ENCODE data around the gene FREM2.

DNA sequence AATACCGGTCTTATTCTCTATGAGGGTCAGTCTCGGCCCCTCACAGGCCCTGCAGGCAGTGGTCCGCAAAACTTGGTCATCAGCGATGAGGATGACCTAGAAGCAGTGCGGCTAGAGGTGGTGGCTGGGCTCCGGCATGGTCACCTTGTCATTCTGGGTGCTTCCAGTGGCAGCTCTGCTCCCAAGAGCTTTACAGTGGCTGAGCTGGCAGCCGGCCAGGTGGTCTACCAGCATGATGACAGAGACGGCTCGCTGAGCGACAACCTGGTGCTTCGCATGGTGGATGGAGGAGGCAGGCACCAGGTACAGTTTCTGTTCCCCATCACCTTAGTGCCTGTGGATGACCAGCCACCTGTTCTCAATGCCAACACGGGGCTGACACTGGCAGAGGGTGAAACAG, 1.8 kb downstream of the FREM2 start:
- TF ChIP-seq RAD21 (IDR thresholded peaks at IDR 0.05; ENCODE audit: low read depth) (no peak), CEBPB (IDR thresholded peaks at IDR 0.05) (no peak), CREB1 (IDR thresholded peaks at IDR 0.05; ENCODE audit: low read depth) (no peak), TAF1 (IDR thresholded peaks at IDR 0.05; ENCODE audit: low read depth) (no peak), YY1 (IDR thresholded peaks at IDR 0.05; ENCODE audit: low read depth) (no peak), EP300 (IDR thresholded peaks at IDR 0.05; ENCODE audit: borderline replicate concordance) (no peak), FOXM1 (IDR thresholded peaks at IDR 0.05; ENCODE audit: borderline replicate concordance, low read depth) (no peak), EGR1 (IDR thresholded peaks at IDR 0.05) (no peak)
- TF ChIP-seq, protein P1, sequence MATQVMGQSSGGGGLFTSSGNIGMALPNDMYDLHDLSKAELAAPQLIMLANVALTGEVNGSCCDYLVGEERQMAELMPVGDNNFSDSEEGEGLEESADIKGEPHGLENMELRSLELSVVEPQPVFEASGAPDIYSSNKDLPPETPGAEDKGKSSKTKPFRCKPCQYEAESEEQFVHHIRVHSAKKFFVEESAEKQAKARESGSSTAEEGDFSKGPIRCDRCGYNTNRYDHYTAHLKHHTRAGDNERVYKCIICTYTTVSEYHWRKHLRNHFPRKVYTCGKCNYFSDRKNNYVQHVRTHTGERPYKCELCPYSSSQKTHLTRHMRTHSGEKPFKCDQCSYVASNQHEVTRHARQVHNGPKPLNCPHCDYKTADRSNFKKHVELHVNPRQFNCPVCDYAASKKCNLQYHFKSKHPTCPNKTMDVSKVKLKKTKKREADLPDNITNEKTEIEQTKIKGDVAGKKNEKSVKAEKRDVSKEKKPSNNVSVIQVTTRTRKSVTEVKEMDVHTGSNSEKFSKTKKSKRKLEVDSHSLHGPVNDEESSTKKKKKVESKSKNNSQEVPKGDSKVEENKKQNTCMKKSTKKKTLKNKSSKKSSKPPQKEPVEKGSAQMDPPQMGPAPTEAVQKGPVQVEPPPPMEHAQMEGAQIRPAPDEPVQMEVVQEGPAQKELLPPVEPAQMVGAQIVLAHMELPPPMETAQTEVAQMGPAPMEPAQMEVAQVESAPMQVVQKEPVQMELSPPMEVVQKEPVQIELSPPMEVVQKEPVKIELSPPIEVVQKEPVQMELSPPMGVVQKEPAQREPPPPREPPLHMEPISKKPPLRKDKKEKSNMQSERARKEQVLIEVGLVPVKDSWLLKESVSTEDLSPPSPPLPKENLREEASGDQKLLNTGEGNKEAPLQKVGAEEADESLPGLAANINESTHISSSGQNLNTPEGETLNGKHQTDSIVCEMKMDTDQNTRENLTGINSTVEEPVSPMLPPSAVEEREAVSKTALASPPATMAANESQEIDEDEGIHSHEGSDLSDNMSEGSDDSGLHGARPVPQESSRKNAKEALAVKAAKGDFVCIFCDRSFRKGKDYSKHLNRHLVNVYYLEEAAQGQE (IDR thresholded peaks at IDR 0.05; ENCODE audit: low read depth) = no peak
- TF ChIP-seq, protein P2, sequence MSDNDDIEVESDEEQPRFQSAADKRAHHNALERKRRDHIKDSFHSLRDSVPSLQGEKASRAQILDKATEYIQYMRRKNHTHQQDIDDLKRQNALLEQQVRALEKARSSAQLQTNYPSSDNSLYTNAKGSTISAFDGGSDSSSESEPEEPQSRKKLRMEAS (IDR thresholded peaks at IDR 0.05) = no peak

Measured in Ishikawa (cell line).